Coronary artery (tissue), 2 donors: ENCODE data around the gene LTBP2.

ENCODE experiments used
- DNase-seq: peaks from one replicate; pipeline ENCODE4 v3.0.0-alpha.2; 2017; ENCODE audit warnings: low spot score
- H3K27ac ChIP-seq, 2 donors: fragments of 200-600 bp; sonication (generic); one replicate each; pipeline ENCODE4 v1.5.1; 2016 to 2019
- H3K4me3 ChIP-seq: fragments of 200-600 bp; sonication (generic); 2 replicates; pipeline ENCODE4 v1.5.1; 2016; ENCODE audit warnings: mild to moderate bottlenecking, moderate library complexity
- CTCF ChIP-seq: fragments of 200-600 bp; sonication (generic); IDR thresholded peaks from one replicate; pipeline ENCODE4 v1.5.1; 2019; ENCODE audit warnings: antibody characterized with exemption

The LTBP2 gene

GRCh38 chr14:74606727-74607126 lies 5.3 kb downstream of the LTBP2 start:
- Histone ChIP-seq H3K4me3 (no peak overlapping the region), H3K27ac (peak overlapping the region in 1 of 2 donors; percentile 73)
- DNase-seq: no peak
- TF ChIP-seq CTCF: no peak

GRCh38 chr14:74605531-74606223 lies 6.4 kb downstream of the LTBP2 start:
- no peak overlapping the region for H3K4me3 ChIP-seq
- DNase-seq: no peak
- TF ChIP-seq CTCF: no peak
- H3K27ac ChIP-seq: peak overlapping the region; percentile 58 to 73

GRCh38 chr14:74604911-74605310 lies 7.1 kb downstream of the LTBP2 start:
- H3K27ac ChIP-seq: peak overlapping the region; percentile 58 to 73
- TF ChIP-seq CTCF: no peak
- DNase-seq: no peak
- H3K4me3 ChIP-seq: no peak overlapping the region

- H3K27ac ChIP-seq: peak overlapping the region in 1 of 2 donors; percentile 46
- no peak for DNase-seq
- no peak overlapping the region for H3K4me3 ChIP-seq
- no peak for TF ChIP-seq CTCF
Observed at GRCh38 chr14:74604157-74604556, 7.9 kb downstream of the LTBP2 start.

- Histone ChIP-seq H3K27ac (peak overlapping the region in 1 of 2 donors; percentile 36), H3K4me3 (no peak overlapping the region)
- no peak for DNase-seq
- TF ChIP-seq CTCF: no peak
Observed at GRCh38 chr14:74601982-74602381, 10.1 kb downstream of the LTBP2 start.

- Histone ChIP-seq H3K27ac (peak overlapping the region; percentile 56 to 93), H3K4me3 (peak overlapping the region; percentile 43)
- TF ChIP-seq CTCF: no peak
- DNase-seq: no peak
Observed at GRCh38 chr14:74599946-74600345, 12.1 kb downstream of the LTBP2 start.

- no peak for DNase-seq
- peak overlapping the region; percentile 56 to 93 for H3K27ac ChIP-seq
- no peak for TF ChIP-seq CTCF
- peak overlapping the region; percentile 43 for H3K4me3 ChIP-seq
Observed at GRCh38 chr14:74599321-74599761, 12.7 kb downstream of the LTBP2 start.
